Tibial artery (tissue), 4 donors: ENCODE data around the gene KPNA6.

Experiments used
- DNase-seq, 2 donors: peaks; one replicate each; pipeline ENCODE4 v3.0.0-alpha.2; 2019
- H3K27ac ChIP-seq, 2 donors: fragments of 200-600 bp; sonication (generic) in 1 of 2; 1 replicate in 1 of 2; 2 replicates in 1 of 2; pipeline ENCODE4 v1.5.1; 2018 to 2019; ENCODE audit warnings: mild to moderate bottlenecking in 1 of 2
- H3K27me3 ChIP-seq, 2 donors: fragments of 200-600 bp; sonication (generic) in 1 of 2; one replicate each; pipeline versions ENCODE4 v1.5.1 to v1.6.0; 2016 to 2019
- H3K36me3 ChIP-seq, 3 donors: fragments of 200-600 bp; sonication (generic) in 2 of 3; one replicate each; pipeline ENCODE4 v1.5.1; 2016 to 2019; ENCODE audit warnings: mild to moderate bottlenecking in 2 of 3
- H3K4me1 ChIP-seq, 4 donors: fragments of 200-600 bp; sonication (generic) in 2 of 4; 1 replicate in 3 of 4; 2 replicates in 1 of 4; pipeline ENCODE4 v1.5.1; 2016 to 2019
- H3K4me3 ChIP-seq, 2 donors: fragments of 200-600 bp; sonication (generic) in 1 of 2; 1 replicate in 1 of 2; 2 replicates in 1 of 2; pipeline ENCODE4 v1.5.1; 2018 to 2019; ENCODE audit warnings: mild to moderate bottlenecking in 2 of 2
- H3K9me3 ChIP-seq, 3 donors: fragments of 200-600 bp; sonication (generic) in 1 of 3; one replicate each; pipeline ENCODE4 v1.5.1; 2016 to 2019
- CTCF ChIP-seq, 2 experiments: fragments of 200-600 bp in 1 of 2; fragments of 450-650 bp in 1 of 2; IDR thresholded peaks; one replicate each; pipeline ENCODE4 v1.5.1; 2017 to 2019; ENCODE audit warnings: antibody characterized with exemption in 2 of 2, mild to moderate bottlenecking in 1 of 2, moderate library complexity in 1 of 2
- intact Hi-C: fragments of 100-400 bp; cut with DNase I; formaldehyde crosslinking; loops from one replicate; pipeline ENCODE4 v1.15.0; 2023; ENCODE audit warnings: low total_unique reads

KPNA6 gene

DNA sequence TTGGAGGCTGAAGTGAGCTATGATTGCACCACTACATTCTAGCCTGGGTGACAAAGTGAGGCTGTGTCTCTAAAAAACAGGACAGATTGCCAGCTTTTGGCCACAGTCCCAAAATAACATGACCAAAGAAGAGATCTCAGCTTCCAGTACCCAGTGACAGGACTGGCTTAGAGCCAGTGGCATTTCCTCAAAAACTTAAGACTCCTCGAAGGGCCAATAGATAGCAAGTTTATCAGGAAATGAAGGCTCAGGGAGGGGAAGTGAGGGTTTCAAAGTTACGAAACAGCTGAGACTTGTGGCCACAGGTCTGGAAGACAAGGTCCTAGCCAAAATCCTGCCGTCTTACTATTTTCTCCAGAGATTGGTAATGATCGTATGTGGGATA is 41.4 kb upstream of the KPNA6 start:
- peak overlapping the region; percentile 13 to 50 for H3K27ac ChIP-seq
- H3K9me3 ChIP-seq: no peaks in the 10 kb centered on the region
- no peaks in the 10 kb centered on the region for H3K27me3 ChIP-seq
- peaks cover 0 to 46% (median 34%) of the 10 kb centered on the region in 4 donors for H3K4me1 ChIP-seq
- peak; percentile 88 to 89 for DNase-seq
- intact Hi-C loops: loop anchor here (10.0 kb wide), 1 partner anchor 102 kb away; no protein-coding TSS in a partner anchor
- TF ChIP-seq CTCF (IDR thresholded peaks at IDR 0.05): no peak
- H3K4me3 ChIP-seq: no peak overlapping the region
- H3K36me3 ChIP-seq: peaks cover 0 to under 1% (median 0%) of the 10 kb centered on the region in 3 donors

DNA sequence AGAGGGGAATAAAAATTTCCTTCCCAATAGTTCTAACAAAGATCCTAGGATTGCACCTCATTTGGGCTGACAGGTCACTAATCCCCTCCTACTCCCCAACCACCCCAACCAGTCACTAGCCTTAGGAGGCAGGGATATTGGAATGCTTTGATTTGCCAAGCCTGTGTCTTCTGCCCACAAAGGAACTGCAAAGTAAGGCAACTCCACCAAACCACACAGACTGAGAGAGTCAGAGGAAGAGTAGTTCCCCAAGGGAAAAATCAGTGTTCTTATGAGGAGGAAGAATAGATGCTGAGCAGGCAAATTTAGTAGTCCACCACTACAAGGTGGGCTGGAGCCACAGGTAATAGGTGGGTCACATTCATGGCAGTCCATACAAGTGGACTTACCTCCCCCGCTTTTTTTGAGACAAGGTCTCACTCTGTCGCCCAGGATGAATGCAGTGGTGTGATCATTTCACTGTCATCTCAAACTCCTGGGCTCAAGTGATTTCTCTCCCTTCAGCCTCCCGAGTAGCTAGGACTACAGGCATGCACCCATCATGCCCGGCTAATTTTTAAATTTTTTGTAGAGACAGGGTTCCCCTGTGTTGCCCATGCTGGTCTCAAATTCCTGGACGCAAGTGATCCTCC is 38.8 kb upstream of the KPNA6 start:
- H3K27me3 ChIP-seq: no peaks in the 10 kb centered on the region
- no peak overlapping the region for H3K27ac ChIP-seq
- H3K9me3 ChIP-seq: no peaks in the 10 kb centered on the region
- TF ChIP-seq CTCF (IDR thresholded peaks at IDR 0.05): no peak
- H3K4me1 ChIP-seq: peaks cover 0 to 43% (median 31%) of the 10 kb centered on the region in 4 donors
- intact Hi-C loops: loop anchor here (10.0 kb wide), 1 partner anchor 104 kb away; no protein-coding TSS in a partner anchor
- H3K4me3 ChIP-seq: no peak overlapping the region
- no peaks in the 10 kb centered on the region for H3K36me3 ChIP-seq
- DNase-seq: no peak

DNA sequence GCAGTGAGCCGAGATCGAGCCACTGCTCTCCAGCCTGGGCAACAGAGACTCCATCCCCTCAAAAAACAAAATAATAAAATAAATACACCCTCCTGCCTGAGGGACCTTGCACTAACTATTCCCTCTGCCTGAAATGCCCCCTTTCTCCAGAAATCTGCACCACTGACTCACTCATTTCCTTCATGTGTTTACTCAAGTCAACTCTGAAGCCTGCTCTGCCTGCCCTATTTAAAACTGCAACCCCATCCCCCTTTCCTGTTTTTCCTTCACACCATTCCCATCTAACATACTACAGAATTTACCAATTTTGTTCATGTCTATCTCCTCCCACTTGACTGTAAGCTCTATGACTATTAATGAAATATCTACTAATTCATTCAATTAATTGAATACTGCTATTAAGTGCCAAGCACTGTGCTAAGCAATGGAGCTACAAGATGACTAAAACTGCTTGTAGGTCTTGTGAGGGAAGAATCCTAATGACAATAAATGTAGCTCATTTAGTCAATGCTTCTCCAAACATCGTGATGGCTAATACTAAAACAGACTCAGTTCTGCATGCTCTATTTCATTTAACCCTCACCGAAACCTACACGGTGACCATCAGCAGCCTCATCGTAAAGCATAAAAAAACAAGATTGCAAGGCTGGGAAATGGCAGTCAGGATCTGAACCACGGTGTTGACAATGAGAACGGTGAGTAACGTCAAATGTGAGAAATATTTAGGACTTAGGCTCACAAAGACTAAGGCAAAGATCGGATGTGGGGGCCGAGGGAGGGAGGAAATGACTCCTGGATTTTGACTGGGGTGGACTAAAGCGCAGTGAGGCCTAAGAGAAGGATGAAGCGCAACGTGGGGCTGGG is 35.9 kb upstream of the KPNA6 start:
- peaks cover 9 to 22% (median 16%) of the 10 kb centered on the region in 3 donors for H3K36me3 ChIP-seq
- H3K4me3 ChIP-seq: peak overlapping the region; percentile 66 to 72
- DNase-seq: no peak
- peaks cover 0 to 35% (median 25%) of the 10 kb centered on the region in 4 donors for H3K4me1 ChIP-seq
- no peaks in the 10 kb centered on the region for H3K9me3 ChIP-seq
- TF ChIP-seq CTCF (IDR thresholded peaks at IDR 0.05): no peak
- H3K27me3 ChIP-seq: no peaks in the 10 kb centered on the region
- intact Hi-C loops: loop anchor here (5.0 to 10.0 kb wide), 2 partner anchors 35 to 407 kb away; partner anchors contain the start of gene KPNA6
- H3K27ac ChIP-seq: peak overlapping the region; percentile 84 to 89

- Histone ChIP-seq H3K9me3 (no peaks in the 10 kb centered on the region), H3K36me3 (peaks cover 12 to 30% (median 23%) of the 10 kb centered on the region in 3 donors), H3K27ac (peak within 1 kb of the TSS; percentile 84 to 89), H3K4me3 (peak within 1 kb of the TSS; percentile 66 to 72), H3K27me3 (no peaks in the 10 kb centered on the region), H3K4me1 (peaks cover 0 to 29% (median 21%) of the 10 kb centered on the region in 4 donors)
- TF ChIP-seq CTCF (IDR thresholded peaks at IDR 0.05): peak; percentile 23 to 36
- intact Hi-C loops: loop anchor here (5.0 to 10.0 kb wide), 2 partner anchors 35 to 408 kb away; partner anchors contain the start of gene KPNA6
- DNase-seq: peak; percentile 96 to 97
Measured at GRCh38 chr1:32072622-32073298, 35.1 kb upstream of the KPNA6 start, which contains the start of gene TMEM39B. Gene TMEM39B (plus strand): TSS chr1:32072939. CDS start chr1:32073048, 109 bp downstream.
